ENCODE results near the gene SH3D19.

- TF ChIP-seq CTCF (IDR thresholded peaks at IDR 0.05) (no peak), POLR2A (IDR thresholded peaks at IDR 0.05) (no peak), EP300 (IDR thresholded peaks at IDR 0.05) (no peak), POLR2AphosphoS5 (IDR thresholded peaks at IDR 0.05) (no peak)
Observed at GRCh38 chr4:151217326-151217725, 108.1 kb downstream of the SH3D19 start.

All from gastroesophageal sphincter (tissue), 3 donors.